Bronchial epithelial cell (primary cell): ENCODE measurements around the gene LRRC1. TPM values are rescaled to one million over a fixed set of nuclear protein-coding genes. Genes with fewer than 3 reads are reported as not detected.

Experiments
- DNase-seq: peaks from one replicate; pipeline ENCODE4 v3.0.0-alpha.2; 2010; ENCODE audit warnings: low read depth
- FAIRE-seq: peaks from 2 replicates; lab custom pipeline; 2011; peaks lifted over from hg19 to GRCh38; lab: Jason Lieb, UNC
- H3K27me3 ChIP-seq: 2 replicates; pipeline ENCODE4 v1.5.1; 2011; ENCODE audit warnings: low read length; ENCODE audit not compliant: control insufficient read depth, insufficient read depth
- H3K36me3 ChIP-seq: 2 replicates; pipeline ENCODE4 v1.5.1; 2011; ENCODE audit warnings: low read length; ENCODE audit not compliant: control insufficient read depth, insufficient read depth
- H3K4me3 ChIP-seq: 2 replicates; pipeline ENCODE4 v1.5.1; 2011; ENCODE audit warnings: mild to moderate bottlenecking, low read depth, low read length, control low read depth
- CTCF ChIP-seq: IDR thresholded peaks from 2 replicates; pipeline ENCODE4 v1.5.1; 2011; ENCODE audit warnings: mild to moderate bottlenecking, moderate library complexity, low read length, control low read depth, inconsistent platforms; ENCODE audit not compliant: insufficient read depth, severe bottlenecking
- total RNA-seq: library from RNA; depleted of rRNA; stranded (reverse); fragments of >200 nt; gene quantifications from 2 replicates; pipeline ENCODE4 v1.2.1, GENCODE V29; 2014

The LRRC1 gene
- total RNA-seq, 1 donor from 2014 or later = 19.7 TPM

GRCh38 chr6:53845280-53846195, 50.7 kb downstream of the LRRC1 start:
- Histone ChIP-seq H3K36me3 (no peaks in the 10 kb centered on the region), H3K27me3 (no peaks in the 10 kb centered on the region), H3K4me3 (no peak overlapping the region)
- no peak for TF ChIP-seq CTCF
- FAIRE-seq (no peak), DNase-seq (no peak)

GRCh38 chr6:53846250-53846649, 51.4 kb downstream of the LRRC1 start:
- H3K27me3 ChIP-seq = no peaks in the 10 kb centered on the region
- no peak for TF ChIP-seq CTCF
- DNase-seq (no peak), FAIRE-seq (no peak)
- H3K36me3 ChIP-seq = no peaks in the 10 kb centered on the region
- no peak overlapping the region for H3K4me3 ChIP-seq

DNA sequence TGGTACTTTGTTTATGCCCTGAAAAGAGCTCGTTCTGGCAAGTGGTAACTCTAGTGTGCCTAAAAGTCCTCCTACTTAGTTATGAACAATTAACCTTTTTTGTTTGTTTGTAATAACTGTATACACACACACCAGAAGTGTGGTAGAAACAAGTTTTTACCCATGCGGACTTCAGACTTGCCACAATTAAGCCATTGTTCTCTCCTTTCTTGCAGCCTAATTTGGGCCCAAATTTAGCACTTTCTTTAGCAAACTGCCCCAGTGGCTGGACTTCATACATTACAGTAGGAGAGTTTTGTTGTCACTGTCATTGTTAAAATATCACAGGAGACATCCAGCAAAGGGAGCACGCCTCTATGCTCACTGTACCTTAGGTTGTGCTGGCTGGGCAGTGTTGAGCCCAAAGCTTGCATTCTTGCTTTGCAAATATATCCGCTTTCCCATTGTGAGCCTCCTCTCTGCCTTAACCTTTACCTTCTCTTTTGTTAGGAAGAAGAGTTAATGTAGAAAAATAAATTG, 53.0 kb downstream of the LRRC1 start:
- H3K36me3 ChIP-seq = no peaks in the 10 kb centered on the region

GRCh38 chr6:53850527-53850926, 55.7 kb downstream of the LRRC1 start:
- no peaks in the 10 kb centered on the region for H3K27me3 ChIP-seq
- TF ChIP-seq CTCF = no peak
- DNase-seq (no peak), FAIRE-seq (no peak)
- H3K36me3 ChIP-seq = no peaks in the 10 kb centered on the region
- no peak overlapping the region for H3K4me3 ChIP-seq

More for the DNA sequence above, 53.0 kb downstream of the LRRC1 start:
- Histone ChIP-seq H3K27me3 (no peaks in the 10 kb centered on the region), H3K4me3 (no peak overlapping the region)
- no peak for TF ChIP-seq CTCF
- no peak for DNase-seq
- FAIRE-seq = no peak

GRCh38 chr6:53851561-53851960, 56.8 kb downstream of the LRRC1 start:
- Histone ChIP-seq H3K36me3 (no peaks in the 10 kb centered on the region), H3K4me3 (no peak overlapping the region), H3K27me3 (no peaks in the 10 kb centered on the region)
- DNase-seq (no peak), FAIRE-seq (no peak)
- no peak for TF ChIP-seq CTCF
